HL-60 (cell line): ENCODE measurements around the gene NR2F1-AS1.
"Not testable (repeated sequence)": the region's sequence is repeated elsewhere in the genome, so short reads cannot be mapped to it uniquely, and the experiment has no call there.

ENCODE experiments used
- CTCF ChIP-seq: IDR thresholded peaks from one replicate; pipeline ENCODE4 v1.5.1; 2011; ENCODE audit warnings: low read length, control low read depth, inconsistent platforms; ENCODE audit not compliant: insufficient read depth
- REST ChIP-seq: IDR thresholded peaks from 2 replicates; pipeline ENCODE4 v1.6.1; 2012; ENCODE audit warnings: low read depth; ENCODE audit not compliant: insufficient replicate concordance

- TF ChIP-seq CTCF, REST: not testable (repeated sequence)
Measured at GRCh38 chr5:93505553-93505952, 75.5 kb downstream of the NR2F1-AS1 start.
